GM12878 (cell line): ENCODE results near the gene TNRC6C. TPM values are rescaled to one million over a fixed set of nuclear protein-coding genes. Genes with fewer than 3 reads are reported as not detected.
"Not testable (repeated sequence)": the region's sequence is repeated elsewhere in the genome, so short reads cannot be mapped to it uniquely, and the experiment has no call there.

Source experiments
- ATAC-seq: fragments of 200-7000 bp; cut with Tn5 transposase; 3 replicates; pipeline ENCODE4 v1.9.1; 2020; ENCODE audit warnings: mild to moderate bottlenecking, moderate library complexity
- BruUV-seq: library from RNA; stranded (reverse); fragments of 400-500 nt; replicated peaks from 2 replicates; lab custom pipeline; 2021; lab: Mats Ljungman, UMichigan
- CTCF ChIA-PET: fragments of 300-600 bp; sonication (Branson Sonifier 250); formaldehyde crosslinking; extraction: SDS; loops from one replicate; lab custom pipeline; 2021; ENCODE audit warnings: inconsistent platforms; lab: Yijun Ruan, JAX
- POLR2A ChIA-PET: fragments of 350-600 bp; formaldehyde crosslinking; extraction: SDS; loops from one replicate; lab custom pipeline; 2021; ENCODE audit warnings: inconsistent platforms; lab: Charles Lee
- RAD21 ChIA-PET: fragments of 300-600 bp; sonication (Branson Sonifier 250); formaldehyde crosslinking; loops from one replicate; lab custom pipeline; 2023; ENCODE audit warnings: antibody characterized with exemption; ENCODE audit not compliant: unreplicated experiment; lab: Charles Lee
- SMC1A ChIA-PET: fragments of 300-600 bp; sonication (Branson Sonifier 250); formaldehyde crosslinking; loops from one replicate; lab custom pipeline; 2023; ENCODE audit not compliant: unreplicated experiment, uncharacterized antibody; lab: Charles Lee
- DNase-seq: peaks from one replicate; pipeline ENCODE4 v3.0.0-alpha.2; 2011; ENCODE audit warnings: low read depth, low spot score
- FAIRE-seq: peaks from 3 replicates; lab custom pipeline; 2011; peaks lifted over from hg19 to GRCh38; lab: Jason Lieb, UNC
- H2AFZ ChIP-seq: 2 replicates; pipeline ENCODE4 v1.6.0; 2011; ENCODE audit warnings: low read depth, low read length, control low read depth; ENCODE audit not compliant: control insufficient read depth
- H3K27ac ChIP-seq: 2 replicates; pipeline ENCODE4 v1.5.1; 2011; ENCODE audit warnings: control low read depth; ENCODE audit not compliant: control insufficient read depth, insufficient read depth
- H3K27me3 ChIP-seq, 2 experiments: replicated peaks in 1 of 2; 2 replicates each; pipeline versions ENCODE4 v1.6.0 to v1.6.1; 2011; ENCODE audit warnings: low read length in 1 of 2; ENCODE audit not compliant: control insufficient read depth in 2 of 2, insufficient read depth in 2 of 2
- H3K36me3 ChIP-seq, 2 experiments: 2 replicates each; pipeline ENCODE4 v1.5.1; 2011; ENCODE audit warnings: low read length in 1 of 2; ENCODE audit not compliant: control insufficient read depth in 2 of 2, insufficient read depth in 2 of 2
- H3K4me1 ChIP-seq: 2 replicates; pipeline ENCODE4 v1.6.1; 2011; ENCODE audit warnings: mild to moderate bottlenecking, low read length, moderate library complexity, mixed read lengths; ENCODE audit not compliant: control insufficient read depth, insufficient read depth
- H3K4me2 ChIP-seq: 2 replicates; pipeline ENCODE4 v1.6.0; 2011; ENCODE audit warnings: control low read depth; ENCODE audit not compliant: control insufficient read depth, insufficient read depth
- H3K4me3 ChIP-seq: fragments of 200-600 bp; sonication (generic); 2 replicates; pipeline ENCODE4 v1.5.1; 2016
- H3K79me2 ChIP-seq: 2 replicates; pipeline ENCODE4 v1.6.0; 2011; ENCODE audit warnings: low read length; ENCODE audit not compliant: control insufficient read depth, insufficient read depth
- H3K9ac ChIP-seq: 2 replicates; pipeline ENCODE4 v1.8.0; 2011; ENCODE audit warnings: low read length, control low read depth, mixed read lengths; ENCODE audit not compliant: control insufficient read depth, insufficient read depth
- H3K9me3 ChIP-seq: replicated peaks from 3 replicates; pipeline ENCODE4 v1.5.1; 2011; ENCODE audit warnings: mild to moderate bottlenecking, low read length; ENCODE audit not compliant: control insufficient read depth, insufficient read depth
- H4K20me1 ChIP-seq: 2 replicates; pipeline ENCODE4 v1.6.0; 2011; ENCODE audit not compliant: control insufficient read depth, insufficient read depth
- BCL3 ChIP-seq: IDR thresholded peaks from 2 replicates; pipeline ENCODE4 v1.6.1; 2011; ENCODE audit warnings: borderline replicate concordance, low read depth, mild to moderate bottlenecking, moderate library complexity, low read length; ENCODE audit not compliant: insufficient read depth, poor library complexity, severe bottlenecking
- EZH2 ChIP-seq: IDR thresholded peaks from 2 replicates; pipeline ENCODE4 v1.6.1; 2012; ENCODE audit warnings: low read depth, mild to moderate bottlenecking, control low read depth, inconsistent platforms, low read length, borderline replicate concordance; ENCODE audit not compliant: control insufficient read depth
- KAT2A ChIP-seq: conservative IDR thresholded peaks from 2 replicates; pipeline ENCODE4 v1.6.1; 2011; ENCODE audit warnings: low read depth, low read length; ENCODE audit not compliant: control insufficient read depth
- PRDM15 ChIP-seq: fragments of 450-650 bp; formaldehyde crosslinking; IDR thresholded peaks from 2 replicates; pipeline ENCODE4 v1.4.0; 2020; ENCODE audit warnings: mild to moderate bottlenecking, moderate library complexity
- TARDBP ChIP-seq: IDR thresholded peaks from 2 replicates; pipeline ENCODE4 v1.6.1; 2016; ENCODE audit warnings: borderline replicate concordance
- WGBS: methylation state at CpG from one replicate; pipeline ENCODE4 v1.1.6; 2016; ENCODE audit warnings: low lambda C conversion rate; ENCODE audit not compliant: insufficient replicate concordance, insufficient coverage; ENCODE audit errors: missing lambda C conversion rate; 5-methylcytosine and 5-hydroxymethylcytosine counted together
- in situ Hi-C: fragments of 300-500 bp; cut with MboI; formaldehyde crosslinking; loops from 9 replicates; pipeline ENCODE4 v1.14.3; 2018; ENCODE audit warnings: mixed read lengths
- intact Hi-C: fragments of 100-400 bp; cut with micrococcal nuclease; formaldehyde crosslinking; loops from one replicate; pipeline ENCODE4 v1.14.2; 2022; ENCODE audit not compliant: unreplicated experiment
- polyA plus RNA-seq, 11 experiments: library from polyadenylated mRNA; depleted of rRNA in 4 of 11; unstranded in 6 of 11; stranded (reverse) in 5 of 11; fragments of >200 nt; fragmentation: Nextera tagmentation in 4 of 11; fragmentation: Illumina TruSeq in 1 of 11; extraction: Ambion mirVana in 4 of 11; extraction: Trizol in 1 of 11; gene quantifications; 1 replicate in 1 of 11; 2 replicates in 10 of 11; pipeline versions ENCODE4 v1.2.1 to v1.2.3, GENCODE V29; 2011 to 2016; ENCODE audit warnings: inconsistent platforms in 2 of 11, missing spikeins in 2 of 11, low read depth in 1 of 11
- total RNA-seq, 4 experiments: library from RNA; depleted of rRNA in 3 of 4; stranded (reverse); fragments of >200 nt in 3 of 4; fragmentation: Illumina TruSeq in 1 of 4; extraction: Trizol in 1 of 4; gene quantifications; 2 replicates each; pipeline versions ENCODE4 v1.2.1 to v1.2.3, GENCODE V29; 2013 to 2021

TNRC6C gene
- total and polyA plus RNA-seq, 10 of the 15 experiments (the other 5 are each of a cell fraction or from before 2014, with no cell fraction given): 0.40 to 6.1 (median 0.96) TPM

GRCh38 chr17:77993735-77994134 is 35.2 kb downstream of the TNRC6C start:
- not testable (repeated sequence) for FAIRE-seq

GRCh38 chr17:77995146-77995852 is 36.8 kb downstream of the TNRC6C start:
- Histone ChIP-seq H3K4me1 (no peaks in the 10 kb centered on the region), H3K9ac (no peak overlapping the region), H3K4me2 (no peak overlapping the region), H4K20me1 (no peaks in the 10 kb centered on the region), H3K79me2 (no peaks in the 10 kb centered on the region), H3K27ac (no peak overlapping the region), H3K9me3 (no peaks in the 10 kb centered on the region)
- ATAC-seq: no peak
- no peak for FAIRE-seq
- intact Hi-C loops: no loop called here
- BruUV-seq: no TSS peak
- CTCF ChIA-PET: interaction anchor here (0.6 to 1.0 kb wide), 2 partner anchors 18 to 747 kb away, joined by 4 read pairs; no protein-coding TSS in a partner anchor
- TF ChIP-seq BCL3: no peak
- no peak for TF ChIP-seq KAT2A
- no peak for TF ChIP-seq TARDBP
- no peak for TF ChIP-seq EZH2
- no peak for TF ChIP-seq PRDM15
- TF ChIP-seq, all 136 proteins: peak for 0
- SMC1A ChIA-PET: no interaction called here
- DNase-seq: no peak
- Histone ChIP-seq H2AFZ (no peak overlapping the region), H3K4me3 (no peak overlapping the region), H3K36me3 (no peaks in the 10 kb centered on the region), H3K27me3 (no peaks in the 10 kb centered on the region)
- 26% methylated on average over 6 of the region's 6 CpGs for WGBS
- RAD21 ChIA-PET: no interaction called here
- POLR2A ChIA-PET: no interaction called here
- in situ Hi-C loops: no loop called here

More at GRCh38 chr17:77993735-77994134, 35.2 kb downstream of the TNRC6C start:
- H3K36me3 ChIP-seq, intact Hi-C loops, H2AFZ ChIP-seq, in situ Hi-C loops, H3K27ac ChIP-seq, H3K79me2 ChIP-seq, H3K9me3 ChIP-seq, H3K27me3 ChIP-seq, DNase-seq, H3K4me1 ChIP-seq, SMC1A ChIA-PET, BruUV-seq, ATAC-seq, H4K20me1 ChIP-seq, H3K9ac ChIP-seq, H3K4me2 ChIP-seq, H3K4me3 ChIP-seq, POLR2A ChIA-PET: not testable (repeated sequence)
- 63% methylated on average over 7 of the region's 7 CpGs for WGBS
- CTCF ChIA-PET: interaction anchor here (1.0 kb wide), 1 partner anchor 20 kb away, joined by 4 read pairs; no protein-coding TSS in a partner anchor
- RAD21 ChIA-PET: interaction anchor here (1.0 kb wide), 1 partner anchor 35 kb away, joined by 3 read pairs; the partner anchor contains the start of gene TNRC6C
